ENCODE measurements around the gene SEMA5B. TPM values are rescaled to one million over a fixed set of nuclear protein-coding genes. Genes with fewer than 3 reads are reported as not detected.

The SEMA5B gene
- total and polyA plus RNA-seq, 2 of the 4 experiments (the other 2 are of a cell fraction) = not detected

GRCh38 chr3:122917412-122917811, 110.2 kb downstream of the SEMA5B start:
- no peak overlapping the region for H3K9ac ChIP-seq (ENCODE audit: low read depth, low read length)
- intact Hi-C loops (cut with micrococcal nuclease) (no loop called here), dilution Hi-C loops (cut with HindIII; ENCODE audit: low sequenced_read_pairs, unreplicated experiment) (no loop called here), in situ Hi-C loops (cut with MboI; ENCODE audit: low sequenced_read_pairs) (no loop called here)
- no peak overlapping the region for H4K5ac ChIP-seq (ENCODE audit: low read depth, low read length)
- H2AK9ac ChIP-seq (replicated peaks; ENCODE audit: low read depth, low read length, poor library complexity) = no peak overlapping the region
- H3K27ac ChIP-seq (ENCODE audit: insufficient read depth, low read length) = no peak overlapping the region
- no peaks in the 10 kb centered on the region for H4K20me1 ChIP-seq (ENCODE audit: insufficient read depth, low read length)
- no peak overlapping the region for H2BK5ac ChIP-seq (ENCODE audit: low read depth, low read length, poor library complexity, severe bottlenecking)
- no peak for TF ChIP-seq CHD1 (IDR thresholded peaks at IDR 0.05; ENCODE audit: low read depth, low read length)
- no peak for TF ChIP-seq RAD21 (IDR thresholded peaks at IDR 0.05; ENCODE audit: low read length)
- no peak for TF ChIP-seq NFE2L2 (IDR thresholded peaks at IDR 0.05; ENCODE audit: low read depth, low read length)
- no peak for TF ChIP-seq CEBPB (IDR thresholded peaks at IDR 0.05; ENCODE audit: low read depth, low read length)
- no peak for TF ChIP-seq MXI1 (IDR thresholded peaks at IDR 0.05; ENCODE audit: borderline replicate concordance, low read depth, low read length)
- TF ChIP-seq POLR2A (IDR thresholded peaks at IDR 0.05; ENCODE audit: low read depth, low read length) = no peak
- no peak for TF ChIP-seq MAFK (IDR thresholded peaks at IDR 0.05; ENCODE audit: low read depth, low read length)
- no peak for TF ChIP-seq FOS (IDR thresholded peaks at IDR 0.05; ENCODE audit: low read depth, low read length)
- no peak for TF ChIP-seq BHLHE40 (IDR thresholded peaks at IDR 0.05; ENCODE audit: low read depth, low read length)
- TF ChIP-seq CTCF (conservative IDR thresholded peaks at IDR 0.05; ENCODE audit: low read depth, low read length) = no peak
- TF ChIP-seq MAZ (IDR thresholded peaks at IDR 0.05; ENCODE audit: borderline replicate concordance, low read depth, low read length) = no peak
- TF ChIP-seq RCOR1 (IDR thresholded peaks at IDR 0.05; ENCODE audit: insufficient replicate concordance, low read length) = no peak
- TF ChIP-seq, protein P1, sequence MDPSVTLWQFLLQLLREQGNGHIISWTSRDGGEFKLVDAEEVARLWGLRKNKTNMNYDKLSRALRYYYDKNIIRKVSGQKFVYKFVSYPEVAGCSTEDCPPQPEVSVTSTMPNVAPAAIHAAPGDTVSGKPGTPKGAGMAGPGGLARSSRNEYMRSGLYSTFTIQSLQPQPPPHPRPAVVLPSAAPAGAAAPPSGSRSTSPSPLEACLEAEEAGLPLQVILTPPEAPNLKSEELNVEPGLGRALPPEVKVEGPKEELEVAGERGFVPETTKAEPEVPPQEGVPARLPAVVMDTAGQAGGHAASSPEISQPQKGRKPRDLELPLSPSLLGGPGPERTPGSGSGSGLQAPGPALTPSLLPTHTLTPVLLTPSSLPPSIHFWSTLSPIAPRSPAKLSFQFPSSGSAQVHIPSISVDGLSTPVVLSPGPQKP (IDR thresholded peaks at IDR 0.05; ENCODE audit: borderline replicate concordance, low read depth, low read length) = no peak
- no peak for TF ChIP-seq SMC3 (IDR thresholded peaks at IDR 0.05; ENCODE audit: low read depth, low read length)
- TF ChIP-seq USF2 (IDR thresholded peaks at IDR 0.05; ENCODE audit: low read depth, low read length) = no peak
- TF ChIP-seq RFX5 (IDR thresholded peaks at IDR 0.05; ENCODE audit: low read depth, low read length) = no peak
- H2AK5ac ChIP-seq (ENCODE audit: low read depth, low read length) = no peak overlapping the region
- POLR2A ChIA-PET (ENCODE audit: unreplicated experiment) = no interaction called here
- no peak overlapping the region for H3K4me2 ChIP-seq (ENCODE audit: low read depth, low read length)
- no peak overlapping the region for H3K23ac ChIP-seq (ENCODE audit: low read depth, low read length)
- no peak overlapping the region for H2BK15ac ChIP-seq (ENCODE audit: low read depth, low read length)
- H2BK20ac ChIP-seq (ENCODE audit: low read depth, low read length) = no peak overlapping the region
- WGBS, 2 experiments (ENCODE audit: extremely low coverage in 2 of 2, insufficient read length in 1 of 2) = 40% methylated on average over 2 of the region's 4 CpGs; no CpG with 5 or more reads in 1 of the 2 experiments
- no peak overlapping the region for H3K56ac ChIP-seq (ENCODE audit: extremely low read depth, insufficient read depth, low read length)
- no peak overlapping the region for H2BK120ac ChIP-seq (ENCODE audit: low read depth, low read length)
- H3K9me3 ChIP-seq (ENCODE audit: control insufficient read depth, insufficient read depth, low read length) = no peaks in the 10 kb centered on the region; the same call in 1 of the 2 replicates
- DNase-seq (no peak), ATAC-seq (ENCODE audit: low read depth) (no peak)
- BruUV-seq (replicated peaks) = no TSS peak
- no peak overlapping the region for H4K8ac ChIP-seq (ENCODE audit: low read depth in 2 of 2, low read length in 2 of 2)
- no peak overlapping the region for H4K91ac ChIP-seq (ENCODE audit: insufficient read depth, low read depth, low read length)
- H3K79me1 ChIP-seq (ENCODE audit: low read depth in 1 of 2, low read length in 2 of 2) = no peaks in the 10 kb centered on the region
- H3K27me3 ChIP-seq (ENCODE audit: control insufficient read depth, insufficient read depth, low read length) = peaks cover 68% of the 10 kb centered on the region
- no peak overlapping the region for H3K4ac ChIP-seq (ENCODE audit: low read depth, low read length)
- H2AFZ ChIP-seq (replicated peaks; ENCODE audit: low read length, poor library complexity) = no peak overlapping the region
- H3K4me3 ChIP-seq (ENCODE audit: insufficient read depth, low read depth, low read length) = no peak overlapping the region
- no peak overlapping the region for H3K18ac ChIP-seq (ENCODE audit: low read depth, low read length)
- H3K4me1 ChIP-seq (ENCODE audit: control insufficient read depth, insufficient read depth, low read length) = no peaks in the 10 kb centered on the region
- no peaks in the 10 kb centered on the region for H3K9me1 ChIP-seq (ENCODE audit: insufficient read depth, low read length)
- no peaks in the 10 kb centered on the region for H3K36me3 ChIP-seq (ENCODE audit: control insufficient read depth, insufficient read depth, low read length)
- H3K14ac ChIP-seq (replicated peaks; ENCODE audit: low read depth, low read length) = no peak overlapping the region
- CTCF ChIA-PET = no interaction called here

Measured in IMR-90 (cell line).